HT-29 (cell line): ENCODE measurements around the gene OR2AT4. TPM values are rescaled to one million over a fixed set of nuclear protein-coding genes. Genes with fewer than 3 reads are reported as not detected.
"Not testable (repeated sequence)": the region's sequence is repeated elsewhere in the genome, so short reads cannot be mapped to it uniquely, and the experiment has no call there.

Experiments used
- DNase-seq: peaks from one replicate; pipeline ENCODE4 v3.0.0-alpha.2; 2015; ENCODE audit warnings: low spot score
- total RNA-seq: library from RNA; depleted of rRNA; stranded (reverse); fragments of >200 nt; shearing (Covaris generic); gene quantifications from 2 replicates; pipeline ENCODE4 v1.2.3, GENCODE V29; 2014; rRNA removed

OR2AT4 gene
- not detected in 2 replicates for total RNA-seq

- no peak for DNase-seq
Measured at GRCh38 chr11:75096456-75097172, at the start of gene OR2AT4. Gene OR2AT4, minus strand, starts transcription at chr11:75096876.

GRCh38 chr11:75145972-75146519 lies 49.4 kb upstream of the OR2AT4 start:
- no peak for DNase-seq

GRCh38 chr11:75145196-75145971 lies 48.7 kb upstream of the OR2AT4 start:
- no peak for DNase-seq

GRCh38 chr11:75144716-75145014 lies 48.0 kb upstream of the OR2AT4 start:
- no peak for DNase-seq

- no peak for DNase-seq
Measured at GRCh38 chr11:75143420-75143731, 46.7 kb upstream of the OR2AT4 start.

- DNase-seq, result peak; percentile 87
Measured at GRCh38 chr11:75142714-75143419, 46.2 kb upstream of the OR2AT4 start.

GRCh38 chr11:75141166-75141565 lies 44.5 kb upstream of the OR2AT4 start:
- DNase-seq, result no peak

- DNase-seq, result peak; percentile 73
Measured at GRCh38 chr11:75140269-75141138, 43.8 kb upstream of the OR2AT4 start.

- no peak for DNase-seq
Measured at GRCh38 chr11:75135651-75136050, 39.0 kb upstream of the OR2AT4 start.

GRCh38 chr11:75135021-75135650 lies 38.5 kb upstream of the OR2AT4 start:
- no peak for DNase-seq

GRCh38 chr11:75133976-75134375 lies 37.3 kb upstream of the OR2AT4 start:
- DNase-seq, result no peak

GRCh38 chr11:75132080-75132479 lies 35.4 kb upstream of the OR2AT4 start:
- no peak for DNase-seq

GRCh38 chr11:75126564-75126963 lies 29.9 kb upstream of the OR2AT4 start:
- DNase-seq, result no peak

GRCh38 chr11:75118577-75118976 lies 21.9 kb upstream of the OR2AT4 start:
- no peak for DNase-seq

- DNase-seq, result no peak
Measured at GRCh38 chr11:75114465-75114864, 17.8 kb upstream of the OR2AT4 start.

- DNase-seq, result no peak
Measured at GRCh38 chr11:75113030-75113429, 16.4 kb upstream of the OR2AT4 start.

- no peak for DNase-seq
Measured at GRCh38 chr11:75112200-75112599, 15.5 kb upstream of the OR2AT4 start.

GRCh38 chr11:75107187-75107586 lies 10.5 kb upstream of the OR2AT4 start:
- no peak for DNase-seq

GRCh38 chr11:75105967-75106681 lies 9.4 kb upstream of the OR2AT4 start:
- not testable (repeated sequence) for DNase-seq

- no peak for DNase-seq
Measured at GRCh38 chr11:75105462-75105925, 8.8 kb upstream of the OR2AT4 start.
